GM12878 (cell line): ENCODE results near the gene MSGN1. TPM values are rescaled to one million over a fixed set of nuclear protein-coding genes. Genes with fewer than 3 reads are reported as not detected.

Source experiments
- BACH1 ChIP-seq: fragments of 450-650 bp; IDR thresholded peaks from 2 replicates; pipeline ENCODE4 v1.6.1; 2017; ENCODE audit warnings: mild to moderate bottlenecking, borderline replicate concordance
- FOS ChIP-seq: IDR thresholded peaks from 3 replicates; pipeline ENCODE4 v1.6.1; 2011; ENCODE audit warnings: borderline replicate concordance; ENCODE audit not compliant: insufficient read length; ENCODE audit errors: extremely low read depth
- GATAD2B ChIP-seq: fragments of 450-650 bp; conservative IDR thresholded peaks from 2 replicates; pipeline ENCODE4 v1.6.1; 2017; ENCODE audit warnings: low read depth, mild to moderate bottlenecking, moderate library complexity
- HDGF ChIP-seq: fragments of 450-650 bp; IDR thresholded peaks from 2 replicates; pipeline ENCODE4 v1.6.1; 2016; ENCODE audit warnings: antibody characterized with exemption
- IRF4 ChIP-seq: IDR thresholded peaks from 2 replicates; pipeline ENCODE4 v1.6.1; 2011; ENCODE audit warnings: low read depth, low read length
- KLF5 ChIP-seq: fragments of 450-650 bp; IDR thresholded peaks from 2 replicates; pipeline ENCODE4 v1.6.1; 2014; ENCODE audit warnings: mild to moderate bottlenecking; ENCODE audit not compliant: partially characterized antibody
- MEF2B ChIP-seq: fragments of 450-650 bp; IDR thresholded peaks from 2 replicates; pipeline ENCODE4 v1.6.1; 2018; ENCODE audit warnings: mild to moderate bottlenecking, moderate library complexity; ENCODE audit not compliant: partially characterized antibody, poor library complexity, severe bottlenecking
- MTA2 ChIP-seq: fragments of 450-650 bp; IDR thresholded peaks from 2 replicates; pipeline ENCODE4 v1.6.1; 2016; ENCODE audit warnings: low read depth, mild to moderate bottlenecking, moderate library complexity
- NFXL1 ChIP-seq: fragments of 450-650 bp; IDR thresholded peaks from 2 replicates; pipeline ENCODE4 v1.6.1; 2017; ENCODE audit warnings: antibody characterized with exemption, mild to moderate bottlenecking, borderline replicate concordance
- NKRF ChIP-seq: fragments of 450-650 bp; conservative IDR thresholded peaks from 2 replicates; pipeline ENCODE4 v1.6.1; 2017; ENCODE audit warnings: mild to moderate bottlenecking, moderate library complexity
- POLR2A ChIP-seq: IDR thresholded peaks from 2 replicates; pipeline ENCODE4 v1.6.1; 2011; ENCODE audit warnings: low read depth, mild to moderate bottlenecking, low read length
- RAD21 ChIP-seq: IDR thresholded peaks from 2 replicates; pipeline ENCODE4 v1.6.1; 2011; ENCODE audit warnings: mild to moderate bottlenecking, low read depth, low read length, moderate library complexity; ENCODE audit not compliant: insufficient read depth
- RB1 ChIP-seq: fragments of 450-650 bp; formaldehyde crosslinking; IDR thresholded peaks from 2 replicates; pipeline ENCODE4 v1.6.1; 2017; ENCODE audit warnings: mild to moderate bottlenecking, borderline replicate concordance
- RCOR1 ChIP-seq: conservative IDR thresholded peaks from 2 replicates; pipeline ENCODE4 v1.6.1; 2012; ENCODE audit warnings: low read depth, low read length, improper control_type of control experiment
- STAT1 ChIP-seq: fragments of 450-650 bp; conservative IDR thresholded peaks from 2 replicates; pipeline ENCODE4 v1.6.1; 2014; ENCODE audit warnings: antibody characterized with exemption, mild to moderate bottlenecking
- TARDBP ChIP-seq: IDR thresholded peaks from 2 replicates; pipeline ENCODE4 v1.6.1; 2016; ENCODE audit warnings: borderline replicate concordance
- TCF3 ChIP-seq: IDR thresholded peaks from 2 replicates; pipeline ENCODE4 v1.6.1; 2012; ENCODE audit warnings: low read depth, mild to moderate bottlenecking, low read length, borderline replicate concordance; ENCODE audit not compliant: insufficient read depth
- ZBTB11 ChIP-seq: fragments of 450-650 bp; formaldehyde crosslinking; IDR thresholded peaks from 2 replicates; pipeline ENCODE4 v1.5.0; 2022; ENCODE audit warnings: mild to moderate bottlenecking, missing genetic modification characterization
- ZBTB4 ChIP-seq: fragments of 450-650 bp; formaldehyde crosslinking; IDR thresholded peaks from 2 replicates; pipeline ENCODE4 v1.4.0; 2022; ENCODE audit warnings: mild to moderate bottlenecking, moderate library complexity
- ZNF274 ChIP-seq: IDR thresholded peaks from one replicate; pipeline ENCODE4 v1.8.0; 2011; ENCODE audit not compliant: insufficient read length, insufficient read depth
- ZZZ3 ChIP-seq: IDR thresholded peaks from 2 replicates; pipeline ENCODE4 v1.6.1; 2011; ENCODE audit warnings: low read depth; ENCODE audit not compliant: control insufficient read depth, insufficient read length
- polyA plus RNA-seq, 11 experiments: library from polyadenylated mRNA; depleted of rRNA in 4 of 11; unstranded in 6 of 11; stranded (reverse) in 5 of 11; fragments of >200 nt; fragmentation: Nextera tagmentation in 4 of 11; fragmentation: Illumina TruSeq in 1 of 11; extraction: Ambion mirVana in 4 of 11; extraction: Trizol in 1 of 11; gene quantifications; 1 replicate in 1 of 11; 2 replicates in 10 of 11; pipeline versions ENCODE4 v1.2.1 to v1.2.3, GENCODE V29; 2011 to 2016; ENCODE audit warnings: inconsistent platforms in 2 of 11, missing spikeins in 2 of 11, low read depth in 1 of 11
- total RNA-seq, 4 experiments: library from RNA; depleted of rRNA in 3 of 4; stranded (reverse); fragments of >200 nt in 3 of 4; fragmentation: Illumina TruSeq in 1 of 4; extraction: Trizol in 1 of 4; gene quantifications; 2 replicates each; pipeline versions ENCODE4 v1.2.1 to v1.2.3, GENCODE V29; 2013 to 2021
- TF ChIP-seq, protein P1 (sequence below): fragments of 450-650 bp; IDR thresholded peaks from 2 replicates; pipeline ENCODE4 v1.6.1; 2017; ENCODE audit warnings: mild to moderate bottlenecking

Gene MSGN1
- total and polyA plus RNA-seq, 10 of the 15 experiments (the other 5 are each of a cell fraction or from before 2014, with no cell fraction given), result 0.27 TPM; not detected in 9

DNA sequence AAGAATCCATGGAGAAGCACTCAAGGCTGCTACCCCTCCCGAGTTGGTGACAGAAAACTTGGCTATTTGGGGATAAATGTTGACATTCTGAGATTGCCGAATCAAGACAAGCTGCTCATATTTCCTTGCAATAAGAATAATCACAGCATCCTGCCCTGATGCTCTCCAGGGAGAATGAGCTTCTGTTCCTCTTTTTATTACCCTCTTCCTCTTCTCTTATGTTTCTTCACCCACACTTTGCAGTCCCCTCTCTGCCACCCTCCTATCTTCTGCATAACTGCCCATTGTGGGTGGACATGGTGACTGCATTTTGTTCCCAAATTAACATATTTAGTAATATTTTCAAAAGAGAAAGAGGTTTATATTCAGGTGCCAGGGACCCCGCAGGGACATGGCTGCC, 11.9 kb upstream of the MSGN1 start (continued):
- TF ChIP-seq, protein P1, sequence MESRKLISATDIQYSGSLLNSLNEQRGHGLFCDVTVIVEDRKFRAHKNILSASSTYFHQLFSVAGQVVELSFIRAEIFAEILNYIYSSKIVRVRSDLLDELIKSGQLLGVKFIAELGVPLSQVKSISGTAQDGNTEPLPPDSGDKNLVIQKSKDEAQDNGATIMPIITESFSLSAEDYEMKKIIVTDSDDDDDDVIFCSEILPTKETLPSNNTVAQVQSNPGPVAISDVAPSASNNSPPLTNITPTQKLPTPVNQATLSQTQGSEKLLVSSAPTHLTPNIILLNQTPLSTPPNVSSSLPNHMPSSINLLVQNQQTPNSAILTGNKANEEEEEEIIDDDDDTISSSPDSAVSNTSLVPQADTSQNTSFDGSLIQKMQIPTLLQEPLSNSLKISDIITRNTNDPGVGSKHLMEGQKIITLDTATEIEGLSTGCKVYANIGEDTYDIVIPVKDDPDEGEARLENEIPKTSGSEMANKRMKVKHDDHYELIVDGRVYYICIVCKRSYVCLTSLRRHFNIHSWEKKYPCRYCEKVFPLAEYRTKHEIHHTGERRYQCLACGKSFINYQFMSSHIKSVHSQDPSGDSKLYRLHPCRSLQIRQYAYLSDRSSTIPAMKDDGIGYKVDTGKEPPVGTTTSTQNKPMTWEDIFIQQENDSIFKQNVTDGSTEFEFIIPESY, result no peak
- TF ChIP-seq ZZZ3 (no peak), RB1 (no peak), STAT1 (no peak), RCOR1 (0 out of 2 replicates have a peak, but pooled peaks have one; percentile 52), ZBTB11 (CRISPR knock-in tag) (no peak), ZNF274 (no peak), TARDBP (no peak), FOS (no peak), POLR2A (no peak), TCF3 (no peak), RAD21 (no peak), NKRF (no peak), MEF2B (peak; percentile 87), MTA2 (peak; percentile 71), BACH1 (no peak; the same call in 1 of the 2 replicates), NFXL1 (no peak), GATAD2B (no peak; the same call in 1 of the 2 replicates), HDGF (no peak), ZBTB4 (no peak), IRF4 (no peak), KLF5 (no peak)
